ENCODE data around the gene RUNDC3A.

Gene RUNDC3A

GRCh38 chr17:44283344-44284023 lies 24.9 kb upstream of the RUNDC3A start:
- no peak for DNase-seq (ENCODE audit: low spot score)

- DNase-seq (ENCODE audit: low spot score), result no peak
Observed at GRCh38 chr17:44284024-44284400, 24.4 kb upstream of the RUNDC3A start.

GRCh38 chr17:44287651-44288050 lies 20.8 kb upstream of the RUNDC3A start:
- no peak for DNase-seq (ENCODE audit: low spot score)

GRCh38 chr17:44293509-44294226 lies 14.7 kb upstream of the RUNDC3A start:
- no peak for DNase-seq (ENCODE audit: low spot score)

GRCh38 chr17:44297975-44298374 lies 10.4 kb upstream of the RUNDC3A start:
- DNase-seq (ENCODE audit: low spot score), result no peak

- DNase-seq (ENCODE audit: low spot score), result no peak
Observed at GRCh38 chr17:44304651-44305050, 3.8 kb upstream of the RUNDC3A start.

- no peak for DNase-seq (ENCODE audit: low spot score)
Observed at GRCh38 chr17:44307387-44308186, 814 bp upstream of the RUNDC3A start.

GRCh38 chr17:44308865-44309264 lies 464 bp downstream of the RUNDC3A start:
- DNase-seq (ENCODE audit: low spot score), result no peak

- no peak for DNase-seq (ENCODE audit: low spot score)
Observed at GRCh38 chr17:44309472-44309871, 1.1 kb downstream of the RUNDC3A start.

- DNase-seq (ENCODE audit: low spot score), result no peak
Observed at GRCh38 chr17:44310188-44310587, 1.8 kb downstream of the RUNDC3A start.

GRCh38 chr17:44310609-44311376 lies 2.4 kb downstream of the RUNDC3A start:
- DNase-seq (ENCODE audit: low spot score), result no peak

- DNase-seq (ENCODE audit: low spot score), result no peak
Observed at GRCh38 chr17:44311562-44312181, 3.3 kb downstream of the RUNDC3A start.

GRCh38 chr17:44312396-44313104 lies 4.1 kb downstream of the RUNDC3A start:
- no peak for DNase-seq (ENCODE audit: low spot score)

- no peak for DNase-seq (ENCODE audit: low spot score)
Observed at GRCh38 chr17:44314031-44314430, 5.6 kb downstream of the RUNDC3A start.

- no peak for DNase-seq (ENCODE audit: low spot score)
Observed at GRCh38 chr17:44314524-44314868, 6.1 kb downstream of the RUNDC3A start.

- peak; percentile 35 for DNase-seq (ENCODE audit: low spot score)
Observed at GRCh38 chr17:44314869-44315661, 6.7 kb downstream of the RUNDC3A start.

- no peak for DNase-seq (ENCODE audit: low spot score)
Observed at GRCh38 chr17:44315760-44316731, 7.6 kb downstream of the RUNDC3A start.

GRCh38 chr17:44317545-44317944 lies 9.1 kb downstream of the RUNDC3A start:
- no peak for DNase-seq (ENCODE audit: low spot score)

Measured in activated CD4-positive, alpha-beta T cell treated with anti-CD3 and anti-CD28 coated beads, Interleukin-2, Interleukin-4, amounts not matched to agents 100 ng/mL and 50 ng/mL, durations not matched to agents 16 hours and 8 hours (primary cell).